GM23338 (cell line): ENCODE data around the gene TMEM116. TPM values are rescaled to one million over a fixed set of nuclear protein-coding genes. Genes with fewer than 3 reads are reported as not detected.

Experiments used
- ATAC-seq: fragments of 200-7000 bp; cut with Tn5 transposase; 3 replicates; pipeline ENCODE4 v1.9.1; 2020
- DNase-seq: peaks from one replicate; pipeline ENCODE4 v3.0.0-alpha.2; 2015; ENCODE audit warnings: low spot score
- H2AFZ ChIP-seq: fragments of 200-600 bp; sonication (generic); 2 replicates; pipeline ENCODE4 v1.8.0; 2016; ENCODE audit warnings: antibody characterized with exemption, mild to moderate bottlenecking, moderate library complexity
- H3F3A ChIP-seq: fragments of 200-600 bp; sonication (generic); replicated peaks from 2 replicates; pipeline ENCODE4 v1.8.0; 2017; ENCODE audit warnings: antibody characterized with exemption, mixed run types, low read depth
- H3K27ac ChIP-seq: fragments of 200-600 bp; sonication (generic); 2 replicates; pipeline ENCODE4 v1.6.1; 2016; ENCODE audit warnings: low read depth
- H3K27me3 ChIP-seq: fragments of 200-600 bp; sonication (generic); 2 replicates; pipeline ENCODE4 v1.8.0; 2016; ENCODE audit warnings: mild to moderate bottlenecking, mixed run types, moderate library complexity; ENCODE audit not compliant: insufficient read depth
- H3K36me3 ChIP-seq: fragments of 200-600 bp; sonication (generic); 2 replicates; pipeline ENCODE4 v1.8.0; 2016; ENCODE audit warnings: mild to moderate bottlenecking; ENCODE audit not compliant: insufficient read depth
- H3K4me1 ChIP-seq: fragments of 200-600 bp; sonication (generic); 2 replicates; pipeline ENCODE4 v1.8.0; 2016; ENCODE audit warnings: mild to moderate bottlenecking, moderate library complexity; ENCODE audit not compliant: insufficient read depth
- H3K4me2 ChIP-seq: fragments of 200-600 bp; sonication (generic); 2 replicates; pipeline ENCODE4 v1.7.1; 2017; ENCODE audit warnings: mixed run types
- H3K4me3 ChIP-seq: fragments of 200-600 bp; sonication (generic); 2 replicates; pipeline ENCODE4 v1.6.1; 2016; ENCODE audit warnings: mixed run types
- H3K79me2 ChIP-seq: fragments of 200-600 bp; sonication (generic); replicated peaks from 2 replicates; pipeline ENCODE4 v1.8.0; 2017; ENCODE audit warnings: mild to moderate bottlenecking; ENCODE audit not compliant: insufficient read depth
- H3K9me2 ChIP-seq: fragments of 200-600 bp; sonication (generic); 2 replicates; pipeline ENCODE4 v1.8.0; 2017; ENCODE audit not compliant: insufficient read depth
- H4K20me1 ChIP-seq: fragments of 200-600 bp; sonication (generic); replicated peaks from 2 replicates; pipeline ENCODE4 v1.8.0; 2017; ENCODE audit warnings: mild to moderate bottlenecking; ENCODE audit not compliant: insufficient read depth
- H3K27ac Mint-ChIP-seq: 2 replicates; pipeline ENCODE4 v1.8.0; 2020; ENCODE audit warnings: inconsistent platforms, mild to moderate bottlenecking, moderate library complexity, mixed read lengths
- H3K27me3 Mint-ChIP-seq: 3 replicates; pipeline ENCODE4 v1.8.0; 2022; ENCODE audit warnings: low read depth, mild to moderate bottlenecking, moderate library complexity, mixed read lengths, inconsistent platforms; ENCODE audit not compliant: insufficient read depth, poor library complexity
- H3K36me3 Mint-ChIP-seq: 3 replicates; pipeline ENCODE4 v1.8.0; 2021; ENCODE audit warnings: low read depth, mild to moderate bottlenecking, inconsistent platforms, moderate library complexity, mixed read lengths
- H3K4me1 Mint-ChIP-seq: 3 replicates; pipeline ENCODE4 v1.8.0; 2020; ENCODE audit warnings: mild to moderate bottlenecking, inconsistent platforms, mixed read lengths
- H3K4me3 Mint-ChIP-seq: 3 replicates; pipeline ENCODE4 v1.8.0; 2021; ENCODE audit warnings: moderate library complexity, mild to moderate bottlenecking, inconsistent platforms, mixed read lengths
- H3K9me3 Mint-ChIP-seq: 3 replicates; pipeline ENCODE4 v1.8.0; 2020; ENCODE audit warnings: moderate library complexity, mild to moderate bottlenecking, inconsistent platforms, mixed read lengths
- CREB1 ChIP-seq: fragments of 250-450 bp; sonication (Bioruptor Pico); IDR thresholded peaks from 2 replicates; pipeline ENCODE4 v1.5.0; 2020; ENCODE audit warnings: low read depth, mild to moderate bottlenecking, moderate library complexity
- CTCF ChIP-seq, 2 experiments: fragments of 200-600 bp in 1 of 2; sonication (generic) in 1 of 2; conservative IDR thresholded peaks; 2 replicates each; pipeline versions ENCODE4 v1.5.1 to v1.6.1; 2016 to 2017; ENCODE audit warnings: antibody characterized with exemption in 2 of 2, low read depth in 2 of 2, mild to moderate bottlenecking in 2 of 2, moderate library complexity in 1 of 2
- ETS1 ChIP-seq: IDR thresholded peaks from 2 replicates; pipeline ENCODE4 v1.6.1; 2016; ENCODE audit warnings: antibody characterized with exemption
- EZH2 ChIP-seq: fragments of 200-600 bp; sonication (generic); IDR thresholded peaks from one replicate; pipeline ENCODE4 v1.8.0; 2017; ENCODE audit warnings: antibody characterized with exemption, mild to moderate bottlenecking, low read depth; ENCODE audit not compliant: unreplicated experiment
- EZH2phosphoT487 ChIP-seq: fragments of 200-600 bp; sonication (generic); IDR thresholded peaks from one replicate; pipeline ENCODE4 v1.8.1; 2018; ENCODE audit warnings: antibody characterized with exemption; ENCODE audit not compliant: unreplicated experiment
- JUNB ChIP-seq: IDR thresholded peaks from one replicate; pipeline ENCODE4 v1.6.1; 2016; ENCODE audit warnings: antibody characterized with exemption; ENCODE audit not compliant: unreplicated experiment
- POLR2AphosphoS5 ChIP-seq: IDR thresholded peaks from 2 replicates; pipeline ENCODE4 v1.6.1; 2016; ENCODE audit warnings: antibody characterized with exemption, low read depth
- REST ChIP-seq: IDR thresholded peaks from one replicate; pipeline ENCODE4 v1.6.1; 2018; ENCODE audit warnings: antibody characterized with exemption; ENCODE audit not compliant: unreplicated experiment
- STAT1 ChIP-seq: IDR thresholded peaks from one replicate; pipeline ENCODE4 v1.6.1; 2016; ENCODE audit warnings: antibody characterized with exemption; ENCODE audit not compliant: unreplicated experiment
- ZNF331 ChIP-seq: fragments of 250-450 bp; sonication (Bioruptor Pico); IDR thresholded peaks from 2 replicates; pipeline ENCODE4 v1.5.0; 2020; ENCODE audit warnings: low read depth, mild to moderate bottlenecking, moderate library complexity
- ZNF462 ChIP-seq: fragments of 250-450 bp; sonication (Bioruptor Pico); IDR thresholded peaks from 2 replicates; pipeline ENCODE4 v1.5.0; 2020; ENCODE audit warnings: mild to moderate bottlenecking, moderate library complexity
- polyA plus RNA-seq: library from polyadenylated mRNA; unstranded; fragments of >200 nt; fragmentation: Nextera tagmentation; extraction: Ambion mirVana; gene quantifications from 2 replicates; pipeline ENCODE4 v1.2.1, GENCODE V29; 2016
- total RNA-seq: library from RNA; depleted of rRNA; stranded (reverse); fragments of >200 nt; shearing (Covaris generic); gene quantifications from 2 replicates; pipeline ENCODE4 v1.2.3, GENCODE V29; 2014

Gene TMEM116
- total and polyA plus RNA-seq, 2 experiments from 2014 or later, result 8.0 to 10.4 TPM

- H2AFZ ChIP-seq, result no peak overlapping the region
- no peaks in the 10 kb centered on the region for H4K20me1 ChIP-seq
- no peaks in the 10 kb centered on the region for H3K36me3 ChIP-seq
- H3K4me2 ChIP-seq, result no peak overlapping the region
- H3K9me2 ChIP-seq, result 0 out of 2 replicates have a peak, but pooled peaks cover 3% of the 10 kb centered on the region
- no peak overlapping the region for H3K4me3 Mint-ChIP-seq
- no peaks in the 10 kb centered on the region for H3F3A ChIP-seq
- DNase-seq (no peak), ATAC-seq (no peak)
- no peaks in the 10 kb centered on the region for H3K27me3 ChIP-seq
- no peak overlapping the region for H3K27ac Mint-ChIP-seq
- H3K4me3 ChIP-seq, result no peak overlapping the region
- H3K27ac ChIP-seq, result no peak overlapping the region
- H3K27me3 Mint-ChIP-seq, result peaks cover 2% of the 10 kb centered on the region
- no peak for TF ChIP-seq ZNF331
- no peak for TF ChIP-seq JUNB
- TF ChIP-seq CREB1, result no peak
- TF ChIP-seq ETS1, result no peak
- no peak for TF ChIP-seq REST
- no peak for TF ChIP-seq EZH2
- no peak for TF ChIP-seq STAT1
- TF ChIP-seq CTCF (conservative IDR thresholded peaks at IDR 0.05; ENCODE audit: low read depth in 2 of 2), result no peak
- TF ChIP-seq EZH2phosphoT487, result no peak
- no peak for TF ChIP-seq ZNF462 (CRISPR knock-in tag)
- no peak for TF ChIP-seq POLR2AphosphoS5
- peaks cover 19% of the 10 kb centered on the region for H3K9me3 Mint-ChIP-seq
- H3K36me3 Mint-ChIP-seq, result peaks cover 14% of the 10 kb centered on the region; the same call in 2 of the 3 replicates
- no peaks in the 10 kb centered on the region for H3K79me2 ChIP-seq
- no peaks in the 10 kb centered on the region for H3K4me1 ChIP-seq
- H3K4me1 Mint-ChIP-seq, result no peaks in the 10 kb centered on the region
Observed at GRCh38 chr12:111971800-111972199, 41.2 kb downstream of the TMEM116 start.
